GM19438 (cell line): ENCODE results near the gene DENND5A.

ENCODE experiments used
- ATAC-seq: cut with Tn5 transposase; IDR thresholded peaks from one replicate; pipeline ENCODE4 v1.9.1; 2021; ENCODE audit warnings: low read depth; ENCODE audit not compliant: unreplicated experiment

DENND5A gene

GRCh38 chr11:9142732-9143131 lies 122.4 kb downstream of the DENND5A start:
- no peak for ATAC-seq

GRCh38 chr11:9141186-9141585 lies 124.0 kb downstream of the DENND5A start:
- no peak for ATAC-seq

DNA sequence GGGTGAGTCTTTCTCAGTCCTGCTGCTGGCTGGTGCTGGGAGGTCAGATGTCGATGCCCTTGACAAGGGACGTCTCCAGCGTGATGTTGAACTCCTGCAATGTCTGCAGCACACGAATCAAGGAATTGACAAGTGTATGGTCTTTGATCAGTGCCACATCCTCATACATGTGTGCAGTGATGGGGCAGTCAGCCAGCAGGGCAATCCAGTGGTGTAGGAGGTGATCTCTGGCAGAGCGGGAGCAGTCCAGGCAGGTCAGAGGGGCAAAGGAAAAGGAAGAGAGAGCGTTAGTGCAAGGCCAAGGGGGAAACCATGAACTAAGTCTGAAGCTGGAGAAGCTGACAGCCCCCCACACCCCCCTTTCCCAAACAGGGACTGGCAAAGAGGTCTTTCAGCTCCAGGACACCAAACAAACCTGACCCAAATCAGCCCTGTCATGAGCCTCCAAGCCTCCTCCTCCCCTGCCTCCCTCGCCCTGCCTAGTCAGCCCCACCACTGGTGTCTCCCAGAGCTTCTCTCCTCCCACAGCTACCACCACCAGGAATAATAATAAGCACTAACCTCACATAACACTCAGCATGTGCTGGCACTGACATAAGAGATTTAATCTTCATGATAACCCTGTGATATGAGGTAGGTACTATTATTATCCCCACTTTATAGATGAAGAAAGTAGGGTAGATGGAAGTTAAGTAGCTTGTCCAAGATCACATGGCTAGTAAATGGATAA lies 125.4 kb downstream of the DENND5A start:
- ATAC-seq, result no peak

- no peak for ATAC-seq
Measured at GRCh38 chr11:9138612-9139579, 126.3 kb downstream of the DENND5A start.

DNA sequence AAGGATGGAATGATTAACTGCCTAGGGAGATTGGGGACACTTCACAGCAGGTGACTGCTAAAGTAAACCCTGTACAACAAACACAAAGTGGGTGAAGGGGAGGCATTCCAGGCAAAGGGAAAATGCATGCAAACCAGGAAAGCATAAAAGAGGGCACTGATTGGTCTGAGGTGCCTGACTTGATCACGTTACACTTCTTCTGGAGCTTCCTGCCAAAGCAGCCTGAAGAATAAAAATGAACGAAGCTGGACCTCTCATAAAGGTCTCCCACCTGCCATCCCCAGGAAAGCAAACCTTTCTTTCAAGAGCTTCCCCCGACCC lies 127.1 kb downstream of the DENND5A start:
- no peak for ATAC-seq

GRCh38 chr11:9137293-9138132 lies 127.6 kb downstream of the DENND5A start:
- peak; percentile 75 for ATAC-seq

DNA sequence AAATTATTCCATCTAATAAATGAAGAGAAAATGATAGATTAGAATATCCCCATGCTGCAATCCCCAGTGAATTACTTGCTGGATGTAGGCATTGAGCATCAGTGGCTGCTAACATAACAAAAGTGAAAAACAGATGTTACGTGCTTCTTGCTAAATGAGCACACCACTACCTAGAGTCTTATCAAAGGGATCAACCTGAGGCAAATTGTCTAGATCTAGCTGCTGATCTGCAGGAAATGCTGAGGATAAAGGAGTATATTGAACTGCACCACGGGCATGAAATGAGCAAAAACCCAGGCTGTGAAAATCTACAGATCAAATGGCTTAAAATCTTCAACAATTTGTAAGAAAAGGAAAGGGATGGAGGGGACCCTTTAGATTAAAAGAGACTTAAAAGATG lies 128.4 kb downstream of the DENND5A start:
- no peak for ATAC-seq

GRCh38 chr11:9133956-9134355 lies 131.2 kb downstream of the DENND5A start:
- ATAC-seq, result no peak

DNA sequence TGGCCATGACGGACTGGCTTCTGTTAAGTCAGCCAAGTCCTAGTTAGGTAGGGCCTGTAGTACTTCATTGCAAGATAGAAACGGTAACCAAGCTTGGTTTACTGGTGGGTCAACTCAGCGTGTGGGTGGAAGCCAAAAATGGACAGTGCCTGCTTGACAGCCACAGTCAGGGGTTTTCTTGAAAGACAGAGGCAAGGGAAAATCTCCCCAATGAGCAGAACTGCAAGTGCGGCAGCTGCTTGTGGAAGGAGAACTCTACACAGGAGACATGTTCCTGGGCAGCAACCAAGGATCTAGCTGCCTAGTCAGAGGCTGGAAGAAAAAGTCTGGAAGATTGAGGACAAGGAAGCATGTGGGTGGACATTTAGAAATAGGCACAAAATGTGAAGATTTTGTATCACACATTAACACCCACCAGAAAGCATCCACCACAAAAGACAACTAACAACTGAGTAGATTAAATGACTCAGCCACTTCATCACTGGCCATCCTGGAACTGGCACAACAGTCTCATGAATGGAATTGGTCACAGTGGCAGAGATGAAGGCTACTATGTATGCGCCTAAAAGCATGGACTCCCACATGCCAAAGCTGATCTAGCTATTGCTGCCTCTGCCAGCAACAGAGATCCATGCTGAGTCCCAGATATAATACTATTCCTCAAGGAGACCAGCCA lies 132.8 kb downstream of the DENND5A start:
- no peak for ATAC-seq

DNA sequence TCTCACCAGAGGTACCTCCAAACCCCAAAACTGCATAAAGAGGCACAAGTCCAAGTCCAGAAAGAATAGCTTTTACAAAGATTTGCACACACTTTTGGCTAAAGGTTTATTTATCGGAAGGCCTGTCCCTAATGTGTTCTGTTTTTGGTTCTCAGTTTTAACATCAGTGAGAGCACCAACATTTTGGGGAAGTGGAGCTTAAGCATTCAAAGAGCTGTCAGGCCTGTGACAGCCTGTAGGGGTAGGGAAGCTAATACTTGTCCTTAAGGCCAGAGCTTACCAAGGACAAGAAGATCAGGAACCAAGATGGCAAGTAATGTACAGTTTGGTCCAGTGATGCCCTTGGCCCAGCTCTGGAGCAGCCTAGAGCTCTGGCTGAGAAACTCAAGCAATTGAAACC lies 134.9 kb downstream of the DENND5A start:
- ATAC-seq, result no peak

GRCh38 chr11:9126636-9127035 lies 138.5 kb downstream of the DENND5A start:
- ATAC-seq, result no peak

DNA sequence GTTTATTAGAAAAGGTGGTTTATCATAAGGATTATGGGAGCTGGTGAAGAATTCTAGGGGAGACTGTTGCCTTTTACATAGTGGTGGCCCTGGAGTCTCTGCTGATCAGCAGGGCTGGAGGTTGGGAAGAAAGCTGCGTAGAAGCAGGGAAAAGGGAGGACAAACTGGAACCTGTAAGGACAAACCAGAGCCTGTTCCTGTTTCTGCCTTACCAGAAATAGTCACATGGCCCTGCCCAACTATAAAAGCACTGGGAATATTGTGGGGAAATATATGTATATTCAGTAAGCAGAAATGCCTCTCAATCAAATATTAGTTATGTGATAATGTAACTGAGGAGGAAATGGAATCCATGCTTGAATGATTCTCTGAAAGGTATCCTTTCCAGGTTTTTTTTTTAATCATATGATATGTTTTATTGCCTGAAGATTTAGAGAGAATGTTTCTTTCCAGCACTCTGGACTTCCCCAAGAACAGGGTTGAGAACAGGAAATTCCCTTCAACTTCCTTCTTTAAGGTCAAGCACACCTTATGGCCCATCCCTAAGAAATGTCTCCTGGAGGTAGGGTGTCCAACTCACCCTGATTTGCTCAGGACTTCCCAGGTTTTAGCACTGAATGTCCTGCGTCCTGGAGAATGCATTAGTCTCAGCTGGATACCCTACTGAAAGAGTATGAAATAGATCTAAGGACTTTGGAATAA lies 139.8 kb downstream of the DENND5A start:
- ATAC-seq, result no peak

GRCh38 chr11:9123595-9124304 lies 141.4 kb downstream of the DENND5A start:
- ATAC-seq, result no peak

DNA sequence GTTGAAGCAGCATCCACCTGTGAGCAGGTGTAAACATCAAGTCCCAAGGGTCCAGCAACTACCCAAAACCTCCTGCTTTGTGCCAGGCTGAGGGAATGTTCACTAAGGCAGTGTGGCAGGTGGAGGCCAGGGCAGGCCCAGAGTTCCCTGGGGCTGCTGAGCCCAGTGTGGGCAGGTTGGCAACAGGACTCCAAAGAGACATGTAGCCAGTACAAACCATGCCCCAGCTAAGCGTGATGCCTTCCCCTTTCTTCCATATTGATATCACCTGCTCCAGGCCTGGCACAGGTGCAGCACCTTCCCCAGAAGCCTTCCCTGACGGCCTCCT lies 143.7 kb downstream of the DENND5A start:
- no peak for ATAC-seq

- ATAC-seq, result no peak
Measured at GRCh38 chr11:9120664-9121468, 144.3 kb downstream of the DENND5A start.

- ATAC-seq, result no peak
Measured at GRCh38 chr11:9118277-9118676, 146.9 kb downstream of the DENND5A start.

DNA sequence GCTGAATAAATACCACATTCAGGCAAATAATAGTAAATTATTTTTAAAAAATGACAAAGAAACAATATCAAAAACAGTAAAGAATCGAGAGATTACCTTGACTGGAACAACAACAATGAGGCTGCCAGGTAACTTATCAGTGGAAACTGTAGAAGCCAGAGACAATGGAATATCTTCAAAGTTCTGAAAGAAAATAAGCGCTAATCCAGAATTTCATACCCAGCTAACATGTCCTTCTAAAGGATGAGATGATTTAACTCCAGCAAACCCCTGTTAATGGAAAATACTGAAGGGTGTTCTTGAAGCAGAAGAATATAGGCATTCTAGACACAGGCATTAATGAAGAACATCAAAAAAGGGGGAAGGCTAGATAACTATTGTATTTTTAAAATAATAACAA lies 153.1 kb downstream of the DENND5A start:
- no peak for ATAC-seq

DNA sequence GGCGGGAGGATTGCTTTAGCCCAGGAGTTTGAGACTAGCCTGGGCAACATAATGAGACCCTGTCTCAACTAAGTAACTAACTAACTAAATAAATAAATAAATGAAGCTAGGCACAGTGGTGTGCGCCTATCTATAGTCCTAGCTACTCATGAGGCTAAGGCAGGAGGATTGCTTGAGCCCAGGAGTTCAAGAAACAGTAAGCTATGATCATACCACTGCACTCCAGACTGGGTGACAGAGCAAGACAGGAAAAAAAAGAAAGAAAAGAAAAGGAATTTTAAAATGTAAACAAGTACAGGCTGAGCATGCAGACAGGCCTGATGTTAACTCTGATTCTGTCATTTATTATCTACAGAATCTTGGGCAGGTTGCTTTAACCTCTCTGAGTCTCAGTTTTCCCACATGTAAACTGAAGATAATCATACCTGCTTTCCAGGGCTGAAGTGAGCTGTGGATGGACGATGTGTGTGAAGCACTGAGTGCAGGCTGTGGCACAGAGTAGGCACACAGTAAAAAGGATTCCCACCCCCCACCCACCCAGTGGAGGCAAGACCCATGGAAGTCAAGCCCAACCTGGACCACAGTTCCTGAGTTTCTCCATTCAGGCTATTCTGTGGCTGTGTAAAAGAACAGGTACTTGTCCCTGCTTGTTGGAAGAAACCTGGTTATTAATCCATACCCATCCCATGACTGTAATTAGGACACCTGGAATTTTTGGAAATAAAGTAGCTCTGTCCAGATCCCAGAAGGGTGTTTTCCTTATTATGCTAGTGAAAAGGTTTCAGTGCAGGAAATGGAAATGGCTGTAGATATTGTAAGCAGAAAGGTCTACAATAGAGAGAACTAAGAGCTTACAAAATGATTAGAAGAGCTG lies 155.1 kb downstream of the DENND5A start:
- ATAC-seq, result no peak
